ENCODE results near the gene ZNF224.
A peak's percentile ranks its signal among the peaks of the same experiment; 100 is the strongest.
"Not testable (repeated sequence)": the region's sequence is repeated elsewhere in the genome, so short reads cannot be mapped to it uniquely, and the experiment has no call there.

The ZNF224 gene

DNA sequence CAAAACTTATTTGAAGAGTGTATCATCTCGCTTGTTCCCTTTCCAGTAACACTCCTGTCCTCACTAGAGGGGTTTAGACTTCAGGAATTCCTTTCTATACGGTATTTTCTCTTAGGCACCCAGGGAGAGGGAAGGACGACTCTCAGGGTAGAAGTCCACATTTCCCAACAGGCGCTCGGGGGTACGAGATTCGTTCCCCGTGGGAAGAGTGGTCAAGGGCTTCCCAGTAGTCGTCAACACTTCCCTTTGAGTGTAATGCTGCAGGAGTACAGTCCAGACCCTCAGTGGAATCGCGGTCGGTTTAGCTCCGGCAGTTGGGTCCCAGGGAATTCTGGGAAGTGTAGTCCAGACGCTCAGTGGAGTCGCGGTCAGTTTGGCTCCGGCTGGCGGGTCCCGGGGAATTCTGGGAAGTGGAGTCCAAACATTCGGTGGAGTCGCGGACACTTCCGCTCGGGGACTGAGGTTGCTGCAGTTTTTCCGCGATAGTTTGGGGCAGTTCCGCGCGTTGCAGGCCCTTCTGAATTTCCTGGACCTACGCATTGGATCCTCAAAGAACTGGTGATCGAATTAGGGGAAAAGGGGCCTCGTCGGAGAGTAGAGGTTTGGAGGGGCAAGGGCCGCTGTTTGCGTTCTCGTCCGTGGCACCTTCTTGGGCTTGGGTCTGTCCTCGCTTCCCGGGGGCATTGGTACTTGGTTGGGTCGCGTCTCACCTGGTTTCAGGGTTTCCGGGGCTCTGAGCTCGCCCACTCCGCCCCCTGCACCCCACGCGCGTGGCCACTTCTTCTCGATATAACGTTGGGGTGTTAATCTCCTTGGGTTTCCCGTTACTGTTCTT is at the start of gene ZNF224:
ZNF224 (plus strand) TSS at position 431 of the 835 bp plus-strand sequence. CDS start 3,513 bp downstream, outside the sequence.
- DNase-seq, result peak; percentile 67

DNA sequence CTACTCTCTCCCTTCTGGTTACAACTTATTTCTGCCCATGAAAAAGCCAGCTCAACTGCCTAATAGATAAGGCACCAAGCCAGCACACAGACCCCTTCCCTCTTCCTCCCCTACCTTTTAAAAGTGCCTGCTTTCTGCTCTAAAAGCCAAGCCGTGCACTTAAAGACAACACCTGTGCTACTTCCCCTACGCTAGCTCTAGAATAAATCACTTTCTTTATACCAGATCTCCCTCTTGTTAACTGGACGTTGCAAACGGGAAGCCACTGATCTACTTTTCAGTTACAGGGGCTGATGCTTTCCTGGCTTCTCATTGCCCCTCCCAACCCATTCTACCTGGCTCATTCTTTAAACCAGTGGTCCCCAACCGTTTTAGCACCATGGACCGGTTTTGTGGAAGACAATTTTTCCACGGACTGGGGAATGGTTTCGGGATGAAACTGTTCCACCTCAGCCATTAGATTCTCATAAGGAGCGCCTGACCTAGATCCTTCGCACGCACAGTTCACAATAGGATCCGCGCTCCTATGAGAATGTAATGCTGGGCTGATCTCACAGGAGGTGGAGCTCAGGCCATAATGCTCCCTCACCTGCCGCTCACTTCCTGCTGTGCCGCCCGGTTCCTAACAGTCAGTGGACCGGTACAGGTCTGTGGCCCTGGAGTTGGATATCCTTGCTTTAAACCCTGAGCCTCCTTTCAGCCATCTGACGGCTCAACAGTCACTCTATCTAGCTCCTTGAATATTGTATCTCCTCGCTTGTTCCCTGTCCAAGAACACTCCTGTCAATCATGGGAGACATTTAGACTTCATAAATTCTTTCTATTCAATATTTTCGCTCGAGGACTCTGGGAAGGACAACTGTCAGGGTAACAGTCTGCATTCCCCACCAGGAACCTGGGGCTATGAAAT is 43.2 kb upstream of the ZNF224 start:
- no peak for DNase-seq

DNA sequence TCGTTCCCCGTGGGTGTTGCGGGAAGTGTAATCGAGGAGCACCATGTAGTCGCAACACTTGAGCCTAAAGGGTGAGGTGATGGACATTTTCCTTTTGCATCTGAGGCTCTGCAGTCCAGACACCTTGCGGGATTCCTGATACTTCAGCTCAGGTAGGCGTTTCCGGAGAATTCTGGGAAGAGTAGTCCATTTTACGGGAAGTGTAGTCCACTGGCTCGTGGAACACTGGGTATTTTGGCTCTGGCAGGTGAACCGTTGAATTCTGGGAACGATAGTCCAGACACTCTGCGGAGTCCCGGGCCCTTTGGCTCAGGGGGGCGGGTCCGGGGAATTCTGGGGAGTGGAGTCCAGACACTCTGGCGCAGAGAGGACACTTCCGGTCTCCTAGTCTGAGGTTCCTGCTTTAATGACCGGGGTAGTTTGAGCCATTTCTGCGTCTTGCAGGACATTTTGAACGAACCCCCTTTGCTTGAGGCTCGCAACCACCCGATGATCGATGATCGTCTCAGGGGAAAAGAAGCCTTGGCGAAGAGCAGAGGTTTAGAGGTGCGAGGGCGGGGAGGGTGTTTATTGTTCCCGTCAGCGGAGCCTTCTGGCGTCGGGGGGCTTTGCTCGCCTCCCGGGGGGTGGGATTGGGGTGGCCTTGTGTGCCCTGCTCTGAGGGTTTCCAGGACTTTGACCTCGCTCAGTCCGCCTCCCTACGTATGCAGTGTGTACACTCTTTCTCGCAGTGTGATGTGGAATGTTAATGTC is 42.3 kb upstream of the ZNF224 start, which contains the start of gene ZNF223:
ZNF223 (plus strand) TSS at position 387 of the 753 bp plus-strand sequence. CDS start 3,141 bp downstream, outside the sequence.
- DNase-seq, result peak; percentile 49

DNA sequence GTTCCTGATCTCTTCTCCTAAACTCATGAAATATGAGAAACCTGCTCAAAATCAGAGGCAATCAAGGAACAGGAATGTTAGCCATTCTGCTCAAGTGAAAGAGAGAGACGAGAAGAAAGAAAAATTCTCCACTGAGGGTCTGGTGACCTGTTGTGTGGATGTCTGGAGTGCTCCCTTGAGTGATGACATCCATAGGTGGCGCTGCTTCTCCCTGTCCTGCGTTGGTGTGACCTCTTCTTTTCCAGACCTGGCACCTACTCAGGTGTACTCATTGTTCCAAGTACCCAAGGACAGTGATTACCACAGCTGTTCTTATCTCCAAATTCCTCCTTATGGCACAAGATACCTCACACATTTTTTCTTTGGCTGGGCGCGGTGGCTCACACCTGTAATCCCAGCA is 38.3 kb upstream of the ZNF224 start:
- DNase-seq, result no peak

DNA sequence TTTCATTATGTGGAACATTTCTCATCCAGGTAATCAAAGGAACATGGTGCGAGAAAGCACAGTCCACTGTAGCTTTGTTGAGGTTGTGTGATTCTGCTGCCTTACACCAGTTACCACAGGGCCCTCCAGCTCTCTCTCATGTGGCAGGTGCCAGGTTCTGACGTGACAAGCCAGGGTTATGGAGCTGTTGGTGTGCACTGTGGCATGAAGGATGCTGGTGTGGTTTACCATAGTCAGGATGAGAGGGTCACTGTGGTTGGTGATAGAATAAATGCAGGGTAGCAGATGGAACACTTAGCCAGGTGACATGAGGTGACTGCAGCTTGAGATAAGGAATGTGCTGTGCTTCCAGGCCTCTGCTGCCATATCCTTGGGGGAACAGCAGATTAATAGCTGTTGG is 34.9 kb upstream of the ZNF224 start:
- DNase-seq, result no peak

DNA sequence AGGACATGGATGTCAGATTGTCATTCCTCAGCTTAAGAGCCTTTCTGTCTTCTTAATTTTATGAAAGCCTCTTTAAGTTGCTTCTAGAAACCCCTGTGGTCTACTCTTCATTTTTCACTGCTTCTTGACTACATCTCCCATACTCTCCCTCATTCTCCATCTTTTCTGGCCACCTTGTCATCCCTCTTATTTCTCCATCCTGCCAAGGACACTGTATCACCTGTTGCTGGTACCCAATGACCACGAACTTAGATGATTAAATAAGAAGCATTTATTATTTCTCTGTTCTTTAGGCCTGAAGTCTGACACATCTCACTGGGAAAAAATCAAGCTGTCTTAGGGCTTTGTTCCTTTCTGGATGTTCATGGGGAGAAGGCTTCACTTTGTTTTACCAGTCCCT is 33.1 kb upstream of the ZNF224 start:
- no peak for DNase-seq

DNA sequence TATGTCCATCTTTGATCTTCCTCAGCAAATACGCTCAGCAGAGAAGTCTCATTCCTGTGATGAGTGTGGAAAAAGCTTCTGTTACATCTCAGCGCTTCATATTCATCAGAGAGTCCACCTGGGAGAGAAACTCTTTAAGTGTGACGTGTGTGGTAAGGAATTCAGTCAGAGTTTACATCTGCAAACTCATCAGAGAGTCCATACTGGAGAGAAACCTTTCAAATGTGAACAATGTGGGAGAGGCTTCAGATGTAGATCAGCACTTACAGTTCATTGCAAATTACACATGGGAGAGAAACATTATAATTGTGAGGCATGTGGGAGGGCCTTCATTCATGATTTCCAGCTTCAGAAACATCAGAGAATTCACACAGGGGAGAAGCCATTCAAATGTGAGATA is 27.9 kb upstream of the ZNF224 start:
- no peak for DNase-seq

DNA sequence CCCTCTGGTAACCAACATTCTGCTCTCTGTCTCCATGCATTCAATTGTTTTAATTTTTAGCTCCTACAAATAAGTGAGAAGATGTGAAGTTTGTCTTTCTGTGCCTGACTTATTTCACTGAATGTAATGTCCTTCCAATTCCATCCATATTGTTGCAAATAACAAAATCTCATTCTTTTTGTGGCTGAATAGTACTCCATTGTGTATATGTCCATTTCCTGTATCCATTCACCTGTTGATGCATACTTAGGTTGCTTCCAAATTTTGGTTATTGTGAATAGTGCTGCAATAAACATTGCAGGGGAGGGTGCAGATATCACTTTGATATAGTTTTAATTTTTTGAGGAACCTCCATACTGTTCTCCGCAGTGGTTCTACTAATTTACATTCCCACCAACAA is 24.7 kb upstream of the ZNF224 start:
- no peak for DNase-seq

DNA sequence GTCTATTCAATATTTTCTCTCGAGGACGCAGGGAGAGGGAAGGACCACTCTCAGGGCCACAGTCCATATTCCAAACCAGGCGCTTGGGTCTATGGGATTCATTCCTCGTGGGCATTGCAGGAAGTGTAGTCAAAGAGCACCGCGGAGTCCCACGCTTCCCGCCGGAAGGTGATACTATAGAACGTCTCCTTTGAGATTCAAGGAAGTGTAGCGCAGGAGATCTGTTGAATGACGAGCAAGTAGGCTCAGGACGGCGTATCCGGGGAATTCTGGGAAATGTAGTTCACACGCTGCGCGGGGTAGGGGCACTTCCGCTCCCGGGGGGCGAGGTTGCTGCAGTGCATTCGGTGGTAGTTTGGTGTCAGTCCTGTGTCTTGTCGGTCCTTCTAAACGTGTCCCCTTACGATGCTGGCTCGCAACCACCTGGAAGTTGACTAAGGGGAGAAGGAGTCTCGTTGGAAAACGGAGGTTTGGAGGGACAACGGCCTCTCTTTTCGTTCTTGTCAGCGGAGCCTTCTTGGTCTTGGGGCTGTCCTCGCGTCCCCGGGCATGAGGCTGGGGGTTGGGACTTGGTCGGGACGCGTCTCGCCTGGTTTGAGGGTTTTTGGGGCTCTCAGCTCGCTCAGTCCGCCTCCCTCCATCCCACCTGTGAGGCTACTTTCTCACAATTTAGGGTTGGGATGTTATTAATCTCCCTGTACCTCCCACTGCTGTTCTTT is 22.2 kb upstream of the ZNF224 start, which contains the start of gene ZNF284:
ZNF284 (plus strand) TSS at position 336 of the 719 bp plus-strand sequence. CDS start 4,231 bp downstream, outside the sequence.
- DNase-seq, result peak; percentile 77

DNA sequence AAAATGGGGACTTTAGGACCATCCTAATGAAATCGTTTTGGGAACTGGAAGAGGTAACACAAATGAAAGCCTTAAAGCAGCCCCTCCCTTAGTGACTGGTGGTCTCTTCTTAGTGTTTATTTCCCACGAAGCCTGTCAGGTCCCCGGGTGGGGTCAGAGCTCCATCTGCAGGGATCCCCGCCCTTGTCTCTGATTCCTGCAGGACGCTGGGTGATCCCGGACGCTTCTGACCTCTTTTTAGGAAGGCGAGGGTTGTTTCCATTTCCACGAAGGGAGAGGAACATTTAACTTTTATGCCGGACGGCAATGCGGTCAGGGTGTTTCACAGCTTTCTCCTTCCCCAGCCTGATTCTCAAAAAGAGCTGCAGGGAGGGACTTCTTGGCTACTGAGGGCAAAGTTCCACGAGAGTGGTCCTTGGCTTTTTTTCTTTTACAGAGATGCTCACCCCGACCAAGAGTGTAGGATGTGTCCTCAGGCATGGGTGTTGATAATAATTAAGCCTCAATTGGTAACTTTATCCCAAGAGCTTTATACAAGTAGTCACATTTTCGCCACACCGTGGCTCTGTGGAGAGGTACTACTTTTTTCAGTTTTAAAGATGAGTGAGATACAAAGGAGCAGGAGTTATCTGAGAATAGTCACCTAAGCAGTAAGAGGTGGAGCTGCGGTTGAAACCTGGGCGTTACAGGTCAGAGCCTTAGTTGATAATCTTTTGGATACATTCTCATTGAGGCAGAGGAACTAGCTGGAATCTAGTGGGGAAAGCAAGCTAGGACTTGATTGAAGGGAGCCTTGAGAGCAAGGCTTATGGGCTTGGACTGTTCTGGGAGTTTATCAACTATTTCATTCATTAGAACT is 21.4 kb upstream of the ZNF224 start:
- DNase-seq, result no peak

DNA sequence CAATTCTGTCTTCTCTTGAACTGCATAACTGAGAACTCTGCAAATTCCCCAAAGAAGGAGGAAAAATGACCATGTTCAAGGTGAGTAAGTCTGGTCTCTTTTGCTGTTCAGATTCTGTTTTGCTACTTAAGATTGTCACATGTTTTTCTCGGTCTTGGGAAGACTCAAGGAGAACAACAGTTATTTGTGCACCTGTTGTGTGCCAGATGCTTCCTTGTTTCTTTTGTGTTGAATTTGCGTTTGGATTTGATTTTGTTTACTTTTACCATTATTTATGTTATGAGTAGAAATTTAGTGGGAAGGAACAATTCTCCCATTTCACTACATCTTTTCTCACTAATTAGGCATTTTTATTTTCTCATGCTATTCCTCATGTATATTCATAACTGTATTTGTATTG is 17.8 kb upstream of the ZNF224 start:
- no peak for DNase-seq

DNA sequence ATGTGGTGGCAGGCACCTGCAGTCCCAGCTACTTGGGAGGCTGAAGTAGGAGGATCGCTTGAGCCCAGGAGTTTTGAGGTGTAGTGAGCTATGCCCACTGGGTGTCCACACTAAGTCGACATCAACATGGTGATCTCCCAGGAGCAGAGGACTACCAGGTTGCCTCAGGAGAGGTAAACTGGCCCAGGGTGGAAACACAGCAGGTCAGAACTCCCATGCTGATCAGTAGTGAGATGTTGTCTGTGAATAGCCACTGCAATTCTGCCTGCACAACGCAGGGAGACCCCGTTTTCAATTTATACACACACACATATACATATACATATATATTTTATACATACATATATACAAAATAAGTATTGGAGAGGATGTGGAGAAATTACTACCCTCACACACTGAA is 2.1 kb upstream of the ZNF224 start:
- no peak for DNase-seq

DNA sequence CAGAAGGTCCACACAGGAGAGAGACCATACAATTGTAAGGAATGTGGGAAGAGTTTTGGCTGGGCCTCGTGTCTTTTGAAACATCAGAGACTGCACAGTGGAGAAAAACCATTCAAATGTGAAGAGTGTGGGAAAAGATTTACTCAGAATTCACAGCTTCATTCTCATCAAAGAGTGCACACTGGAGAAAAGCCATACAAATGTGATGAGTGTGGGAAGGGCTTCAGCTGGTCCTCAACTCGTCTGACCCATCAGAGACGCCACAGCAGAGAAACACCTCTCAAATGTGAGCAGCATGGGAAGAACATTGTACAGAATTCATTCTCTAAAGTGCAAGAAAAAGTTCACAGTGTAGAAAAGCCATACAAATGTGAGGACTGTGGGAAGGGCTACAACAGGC is 13.6 kb downstream of the ZNF224 start:
- DNase-seq, result no peak

DNA sequence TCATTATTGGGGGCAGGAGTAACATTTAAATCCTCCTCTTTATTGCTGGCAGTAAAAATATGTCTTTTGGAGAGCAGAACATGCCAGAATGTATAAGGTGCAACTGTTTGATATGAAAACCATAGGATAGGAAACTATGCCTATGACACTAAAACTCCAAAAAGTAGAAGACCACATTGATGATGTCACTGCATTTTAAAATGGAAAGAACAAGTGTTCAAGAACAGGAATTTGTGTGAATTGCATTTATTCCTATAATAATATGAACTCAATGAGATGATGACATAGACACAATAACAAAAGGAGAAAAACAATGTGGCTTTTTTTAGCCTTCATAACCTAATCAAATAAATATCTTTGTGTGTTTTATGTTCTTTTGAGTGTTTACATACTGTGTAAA is 15.3 kb downstream of the ZNF224 start:
- no peak for DNase-seq

DNA sequence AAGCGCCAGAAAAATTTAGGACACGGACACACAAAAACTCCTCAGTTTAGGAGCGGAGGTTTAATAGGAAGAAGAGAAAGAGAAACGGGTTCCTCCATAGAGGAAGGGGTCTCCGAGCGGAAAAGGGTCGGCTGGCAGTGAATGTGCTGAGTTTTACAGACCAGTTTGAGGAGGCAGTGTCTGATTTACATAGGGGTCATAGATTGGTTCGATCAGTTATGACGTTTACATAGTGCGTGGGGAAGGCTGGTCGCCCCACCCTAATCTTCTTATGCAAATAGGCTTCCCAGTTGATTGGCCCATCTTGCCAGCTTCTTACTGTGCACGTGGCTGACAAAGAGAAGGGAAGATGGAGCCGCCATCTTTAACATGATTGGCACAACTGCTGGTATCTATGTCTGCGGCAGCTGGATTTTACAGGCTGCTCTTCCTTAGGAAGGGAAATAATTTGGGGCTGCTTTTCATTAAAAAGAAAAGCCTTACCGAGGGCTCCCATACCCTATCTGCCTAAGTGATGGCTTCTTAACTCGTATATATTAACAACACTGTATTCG is 17.8 kb downstream of the ZNF224 start:
- no peak for DNase-seq

DNA sequence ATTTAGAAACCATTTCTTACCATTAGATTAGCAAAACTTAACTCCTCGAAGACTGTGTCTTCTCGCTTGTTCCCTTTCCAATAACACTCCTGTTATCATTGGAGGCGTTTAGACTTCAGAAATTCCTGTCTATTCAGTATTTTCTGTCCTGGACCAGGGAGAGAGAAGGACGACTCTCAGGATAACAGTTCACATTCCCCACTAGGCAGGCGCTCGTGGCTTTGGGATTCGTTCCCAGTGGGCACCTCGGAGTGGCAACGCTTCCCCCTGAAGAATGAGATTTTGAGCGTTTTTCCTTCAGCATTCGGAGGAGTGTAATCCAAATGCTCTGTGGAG is 18.6 kb downstream of the ZNF224 start:
- DNase-seq, result no peak

DNA sequence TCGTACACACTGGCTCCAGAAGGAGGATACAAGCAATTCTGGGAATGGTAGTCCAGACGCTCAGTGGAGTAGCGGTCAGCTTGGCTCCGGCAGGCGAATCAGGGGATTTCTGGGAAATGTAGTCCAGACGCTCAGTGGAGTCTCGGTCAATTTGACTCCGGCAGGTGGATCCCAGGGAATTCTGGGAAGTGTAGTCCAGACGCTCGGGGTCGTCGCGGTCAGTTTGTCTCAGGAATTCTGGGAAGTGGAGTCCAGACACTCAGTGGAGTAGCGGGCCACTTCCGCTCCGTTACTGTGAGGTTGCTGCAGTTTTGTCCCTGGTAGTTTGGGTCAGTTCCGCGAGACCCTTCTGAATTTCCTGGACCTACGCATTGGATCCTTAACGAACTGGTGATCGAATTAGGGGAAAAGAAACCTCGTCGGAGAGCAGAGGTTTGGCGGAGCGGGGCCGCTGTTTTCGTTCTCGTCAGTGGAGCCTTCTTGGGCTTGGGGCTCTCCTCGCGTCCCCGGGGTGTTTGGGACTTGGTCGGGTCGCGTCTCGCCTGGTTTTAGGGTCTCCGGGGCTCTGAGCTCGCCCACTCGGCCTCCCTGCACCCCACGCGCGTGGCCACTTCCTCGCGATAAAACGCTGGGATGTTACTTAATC is 19.1 kb downstream of the ZNF224 start, which contains the start of gene ZNF225:
ZNF225 (plus strand) TSS at position 262 of the 646 bp plus-strand sequence. CDS start 2,429 bp downstream, outside the sequence.
- DNase-seq, result peak; percentile 66

DNA sequence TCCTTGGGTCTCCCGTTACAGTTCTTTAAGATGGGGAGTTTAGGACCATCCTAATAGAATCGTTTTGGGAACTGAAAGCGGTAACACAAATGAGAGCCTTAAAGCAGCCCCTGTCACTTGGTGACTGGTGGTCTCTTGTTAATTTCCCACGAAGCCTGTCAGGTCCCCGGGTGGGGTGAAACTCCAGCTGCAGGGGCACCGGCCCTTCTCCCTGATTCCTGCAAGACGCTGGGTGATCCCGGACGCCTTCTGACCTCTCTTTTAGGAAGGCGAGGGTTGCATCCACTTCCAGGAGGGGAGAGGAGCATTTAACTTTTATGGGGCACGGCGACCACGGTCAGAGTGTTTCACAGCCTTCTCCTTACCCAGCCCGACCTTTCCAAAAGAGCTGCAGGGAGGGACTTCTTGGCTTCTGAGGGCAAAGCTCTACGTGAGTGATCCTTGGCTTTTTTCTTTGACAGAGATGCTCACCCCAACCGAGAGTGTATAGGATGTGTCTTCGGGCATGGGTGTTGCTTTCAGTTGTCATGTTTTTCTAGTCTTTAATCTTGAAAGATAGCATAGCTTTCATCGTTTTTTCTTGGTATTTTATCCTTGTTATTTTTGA is 19.7 kb downstream of the ZNF224 start:
- no peak for DNase-seq

DNA sequence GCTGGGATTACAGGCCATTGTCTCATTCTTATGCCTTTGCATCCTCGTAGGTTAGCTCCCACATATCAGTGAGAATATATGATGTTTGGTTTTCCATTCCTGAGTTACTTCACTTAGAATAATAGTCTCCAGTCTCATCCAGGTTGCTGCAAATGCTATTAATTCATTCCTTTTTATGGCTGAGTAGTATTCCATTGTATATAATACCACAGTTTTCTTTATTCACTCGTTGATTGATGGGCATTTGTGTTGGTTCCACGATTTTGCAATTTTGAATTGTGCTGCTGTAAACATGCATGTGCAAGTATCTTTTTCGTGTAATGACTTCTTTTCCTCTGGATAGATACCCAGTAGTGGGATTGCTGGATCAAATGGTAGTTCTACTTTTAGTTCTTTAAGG is 27.0 kb downstream of the ZNF224 start:
- not testable (repeated sequence) for DNase-seq

DNA sequence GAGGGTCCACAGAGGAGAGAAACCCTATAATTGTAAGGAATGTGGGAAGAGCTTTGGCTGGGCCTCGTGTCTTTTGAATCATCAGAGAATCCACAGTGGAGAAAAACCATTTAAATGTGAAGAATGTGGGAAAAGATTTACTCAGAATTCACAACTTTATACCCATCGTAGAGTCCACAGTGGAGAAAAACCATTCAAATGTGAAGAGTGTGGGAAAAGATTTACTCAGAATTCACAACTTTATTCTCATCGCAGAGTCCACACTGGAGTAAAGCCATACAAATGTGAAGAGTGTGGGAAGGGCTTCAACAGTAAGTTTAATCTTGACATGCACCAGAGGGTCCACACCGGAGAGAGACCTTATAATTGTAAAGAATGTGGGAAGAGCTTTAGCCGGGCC is 37.8 kb downstream of the ZNF224 start:
- DNase-seq, result no peak

All from activated T-cell treated with anti-CD3 and anti-CD28 coated beads for 4 hours (primary cell).